ENCODE data around the gene RTEL1.
"Not testable (repeated sequence)": the region's sequence is repeated elsewhere in the genome, so short reads cannot be mapped to it uniquely, and the experiment has no call there.

The RTEL1 gene

DNA sequence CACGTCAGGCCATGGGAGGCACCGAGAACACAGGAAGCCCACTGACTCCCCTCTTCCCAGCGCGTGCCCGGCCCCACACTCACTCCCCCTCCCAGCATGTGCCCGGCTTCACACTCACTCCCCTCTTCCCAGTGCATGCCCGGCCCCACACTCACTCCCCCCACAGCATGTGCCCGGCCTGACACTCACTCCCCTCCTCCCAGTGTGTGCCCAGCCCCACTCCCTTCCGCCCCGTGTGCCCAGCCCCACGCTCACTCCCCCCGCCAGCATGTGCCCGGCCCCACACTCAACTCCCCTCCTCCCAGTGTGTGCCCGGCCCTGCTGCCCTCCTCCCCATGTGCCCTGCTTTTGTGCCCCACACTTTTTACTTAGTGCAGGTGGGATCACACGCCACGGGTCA is 9.7 kb downstream of the RTEL1 start:
- DNase-seq (ENCODE audit: low spot score): no peak

DNA sequence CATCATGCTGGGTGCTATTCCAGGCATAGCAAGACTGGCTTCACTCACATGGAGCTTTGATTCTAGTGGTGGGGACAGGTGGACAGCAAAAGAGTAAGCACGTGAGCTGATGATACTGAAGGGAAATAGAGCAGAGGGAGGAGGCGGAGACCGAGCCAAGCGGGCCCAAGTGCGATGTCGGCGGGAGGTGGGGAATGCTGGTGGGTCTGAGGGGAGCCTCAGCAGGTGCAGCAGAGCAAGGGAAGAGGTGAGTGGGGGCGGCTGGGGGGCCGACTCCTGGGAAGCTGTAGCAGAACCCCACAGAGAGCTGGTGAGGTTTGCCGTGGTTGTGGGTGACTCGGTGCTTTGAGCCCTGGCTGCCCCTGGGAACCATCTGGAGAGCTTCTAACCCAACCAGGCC is 10.2 kb downstream of the RTEL1 start:
- no peak for DNase-seq (ENCODE audit: low spot score)

DNA sequence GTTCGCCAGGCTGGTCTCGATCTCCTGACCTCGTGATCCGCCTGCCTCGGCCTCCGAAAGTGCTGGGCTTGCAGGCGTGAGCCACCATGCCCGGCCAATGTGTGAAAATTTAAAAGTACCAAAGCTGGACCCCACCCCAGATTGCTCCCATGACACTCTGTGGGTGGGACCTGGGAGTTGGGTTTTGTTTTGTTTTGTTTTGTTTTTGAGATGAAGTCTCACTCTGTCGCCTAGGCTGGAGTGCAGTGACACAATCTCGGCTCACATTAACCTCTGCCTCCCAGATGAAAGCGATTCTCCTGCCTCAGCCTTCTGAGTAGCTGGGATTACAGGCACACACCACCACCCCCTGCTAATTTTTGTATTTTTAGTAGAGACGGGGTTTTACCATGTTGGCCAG is 13.6 kb downstream of the RTEL1 start:
- DNase-seq (ENCODE audit: low spot score): not testable (repeated sequence)

DNA sequence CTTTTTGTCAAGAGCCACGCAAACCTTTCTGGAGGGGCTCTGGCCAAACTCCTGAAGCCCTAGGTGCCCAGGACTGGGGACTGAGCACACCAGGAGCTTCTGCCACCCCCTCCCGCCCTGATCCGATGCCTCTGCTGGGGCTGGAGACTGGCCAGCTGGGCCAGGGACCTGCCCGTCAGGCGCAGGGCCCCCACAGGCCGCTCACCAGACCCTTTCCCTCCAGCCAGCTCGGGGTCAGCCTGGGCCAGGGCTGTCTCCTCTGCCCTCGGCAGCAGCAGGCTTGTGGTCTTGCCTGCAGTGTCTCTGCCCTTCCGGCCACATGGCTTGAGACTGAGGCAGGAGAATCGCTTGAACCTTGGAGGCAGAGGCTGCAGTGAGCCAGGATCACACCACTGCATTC is 14.6 kb downstream of the RTEL1 start:
- DNase-seq (ENCODE audit: low spot score): no peak

DNA sequence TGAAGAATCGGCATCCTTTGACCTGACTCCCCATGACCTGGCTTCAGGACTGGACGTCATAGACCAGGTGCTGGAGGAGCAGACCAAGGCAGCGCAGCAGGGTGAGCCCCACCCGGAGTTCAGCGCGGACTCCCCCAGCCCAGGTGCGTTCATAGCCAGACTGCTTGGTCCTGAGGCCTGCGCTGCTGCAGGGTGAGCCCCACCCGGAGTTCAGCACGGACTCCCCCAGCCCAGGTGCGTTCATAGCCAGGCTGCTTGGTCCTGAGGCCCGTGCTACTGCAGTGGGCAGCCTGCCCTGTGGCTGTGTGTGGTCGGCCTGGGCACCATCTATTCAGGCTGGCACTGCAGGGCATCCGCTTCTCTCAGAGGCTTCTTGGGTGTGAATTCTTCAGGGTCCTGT is 15.8 kb downstream of the RTEL1 start:
- DNase-seq (ENCODE audit: low spot score): no peak

DNA sequence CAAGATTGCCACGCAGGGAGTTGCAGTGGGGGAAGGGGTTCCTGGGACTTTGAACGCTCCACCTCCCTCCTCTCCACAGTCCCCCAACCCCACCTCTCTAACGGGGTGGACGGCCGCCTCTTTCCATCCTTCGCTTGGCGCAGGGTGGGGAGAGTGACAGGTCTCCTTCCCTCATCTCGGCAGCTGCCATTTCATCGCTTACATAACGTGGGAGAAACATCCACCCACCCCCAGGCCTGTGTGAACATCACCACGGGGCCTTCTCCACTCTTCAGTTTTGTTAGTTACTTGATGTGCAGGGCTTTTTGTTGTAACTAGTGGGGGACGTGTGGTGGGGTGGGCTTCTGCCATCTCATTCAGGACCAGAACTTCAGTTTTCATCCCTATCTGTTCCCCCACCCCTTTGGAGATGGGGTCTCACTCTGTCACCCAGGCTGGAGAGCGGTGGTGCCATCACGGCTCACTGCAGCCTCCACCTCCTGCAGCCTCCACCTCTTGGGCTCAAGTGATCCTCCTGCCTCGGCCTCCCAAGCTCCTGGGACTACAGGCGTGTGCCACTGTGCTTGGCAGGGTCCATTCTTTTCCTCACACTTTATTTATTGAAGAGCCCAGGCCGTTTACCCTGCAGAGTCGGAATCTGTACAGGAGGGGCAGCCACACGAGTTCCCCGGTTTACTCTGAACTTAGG is 17.7 kb downstream of the RTEL1 start:
- DNase-seq (ENCODE audit: low spot score): no peak

DNA sequence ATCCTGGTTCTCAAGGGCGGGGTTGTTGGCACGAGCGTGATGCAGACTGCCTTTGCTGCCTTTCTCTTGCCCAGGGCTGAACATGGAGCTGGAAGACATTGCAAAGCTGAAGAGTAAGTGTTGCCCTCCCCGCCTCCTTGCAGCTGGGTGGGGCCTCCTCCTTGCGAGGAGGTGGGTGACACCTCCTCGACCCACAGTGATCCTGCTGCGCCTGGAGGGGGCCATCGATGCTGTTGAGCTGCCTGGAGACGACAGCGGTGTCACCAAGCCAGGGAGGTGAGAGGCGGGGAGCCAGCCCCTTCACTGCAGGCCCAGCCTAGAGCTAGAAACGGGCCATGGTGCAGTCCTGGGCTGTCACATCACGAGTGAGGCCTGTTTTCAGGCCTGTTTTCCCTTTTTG is 20.0 kb downstream of the RTEL1 start:
- no peak for DNase-seq (ENCODE audit: low spot score)

DNA sequence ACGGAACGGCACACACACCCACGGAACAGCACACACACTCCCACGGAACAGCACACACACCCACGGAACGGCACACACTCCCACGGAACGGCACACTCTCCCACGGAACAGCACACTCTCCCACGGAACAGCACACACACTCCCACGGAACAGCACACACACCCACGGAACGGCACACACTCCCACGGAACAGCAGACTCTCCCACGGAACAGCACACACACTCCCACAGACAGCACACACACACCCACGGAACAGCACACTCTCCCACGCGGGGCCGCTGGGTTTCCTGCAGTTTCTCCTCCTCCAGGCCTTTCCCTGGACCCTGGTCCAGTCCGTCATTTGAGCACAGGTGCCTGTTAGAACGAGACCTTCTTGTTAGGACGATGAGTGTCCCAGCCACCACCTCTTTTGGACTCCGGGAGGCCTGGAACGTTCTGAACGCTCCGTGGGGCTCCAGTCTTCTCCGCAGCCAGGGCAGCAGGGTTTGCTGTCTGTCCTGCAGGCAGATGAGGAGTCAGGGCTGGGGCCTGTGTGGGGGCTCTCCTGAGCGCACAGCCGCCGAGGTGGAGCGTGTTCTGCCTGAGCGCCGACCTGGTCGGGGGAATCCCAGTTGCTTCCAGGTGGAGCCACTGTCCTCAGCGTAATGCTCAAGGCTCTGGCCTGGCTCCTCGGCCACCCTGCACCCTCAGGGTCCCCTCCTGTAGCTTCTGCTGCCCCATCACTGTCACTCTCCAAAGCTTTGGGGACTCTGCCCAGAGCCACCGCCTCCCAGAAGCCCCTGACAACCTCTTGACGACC is 20.8 kb downstream of the RTEL1 start:
- DNase-seq (ENCODE audit: low spot score): no peak

DNA sequence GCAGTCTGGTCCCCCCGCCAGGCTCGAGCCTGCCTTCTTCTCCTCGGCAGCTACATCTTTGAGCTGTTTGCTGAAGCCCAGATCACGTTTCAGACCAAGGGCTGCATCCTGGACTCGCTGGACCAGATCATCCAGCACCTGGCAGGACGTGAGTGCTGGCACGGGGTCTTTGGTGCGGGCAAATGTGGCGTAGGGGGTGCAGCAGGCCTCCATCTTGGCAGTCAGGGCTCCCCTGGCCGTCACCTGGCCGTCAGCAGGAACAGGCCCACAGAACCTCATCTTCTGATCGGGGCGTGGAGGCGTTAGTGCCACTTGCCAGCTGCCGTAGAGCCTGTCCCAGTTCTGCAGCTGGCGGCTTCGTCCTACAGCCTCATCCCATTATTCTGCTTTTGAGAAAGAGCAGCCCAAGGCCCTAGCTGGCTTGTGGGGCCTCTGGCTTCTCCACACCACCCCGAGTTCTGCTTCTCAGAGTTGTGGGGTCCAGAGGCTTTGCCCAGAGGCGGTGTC is 21.7 kb downstream of the RTEL1 start:
- no peak for DNase-seq (ENCODE audit: low spot score)

DNA sequence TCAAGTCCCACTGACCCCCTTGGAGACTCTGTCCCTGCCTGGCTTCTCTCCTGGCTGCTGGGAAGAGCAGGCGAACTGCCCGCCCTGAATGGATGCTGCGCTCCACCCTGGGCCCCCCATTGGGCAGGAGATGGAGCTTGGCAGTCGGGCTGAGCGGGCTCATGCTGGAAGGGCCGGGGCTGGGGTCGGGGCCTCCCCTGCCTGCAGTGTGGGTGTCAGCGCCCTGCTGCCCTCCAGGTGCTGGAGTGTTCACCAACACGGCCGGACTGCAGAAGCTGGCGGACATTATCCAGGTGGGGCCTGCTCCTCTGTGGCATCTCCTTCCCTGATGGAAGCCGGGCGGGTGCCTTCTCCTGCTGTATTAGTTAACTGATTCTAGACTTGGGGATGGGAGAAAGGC is 22.3 kb downstream of the RTEL1 start:
- DNase-seq (ENCODE audit: low spot score): no peak

DNA sequence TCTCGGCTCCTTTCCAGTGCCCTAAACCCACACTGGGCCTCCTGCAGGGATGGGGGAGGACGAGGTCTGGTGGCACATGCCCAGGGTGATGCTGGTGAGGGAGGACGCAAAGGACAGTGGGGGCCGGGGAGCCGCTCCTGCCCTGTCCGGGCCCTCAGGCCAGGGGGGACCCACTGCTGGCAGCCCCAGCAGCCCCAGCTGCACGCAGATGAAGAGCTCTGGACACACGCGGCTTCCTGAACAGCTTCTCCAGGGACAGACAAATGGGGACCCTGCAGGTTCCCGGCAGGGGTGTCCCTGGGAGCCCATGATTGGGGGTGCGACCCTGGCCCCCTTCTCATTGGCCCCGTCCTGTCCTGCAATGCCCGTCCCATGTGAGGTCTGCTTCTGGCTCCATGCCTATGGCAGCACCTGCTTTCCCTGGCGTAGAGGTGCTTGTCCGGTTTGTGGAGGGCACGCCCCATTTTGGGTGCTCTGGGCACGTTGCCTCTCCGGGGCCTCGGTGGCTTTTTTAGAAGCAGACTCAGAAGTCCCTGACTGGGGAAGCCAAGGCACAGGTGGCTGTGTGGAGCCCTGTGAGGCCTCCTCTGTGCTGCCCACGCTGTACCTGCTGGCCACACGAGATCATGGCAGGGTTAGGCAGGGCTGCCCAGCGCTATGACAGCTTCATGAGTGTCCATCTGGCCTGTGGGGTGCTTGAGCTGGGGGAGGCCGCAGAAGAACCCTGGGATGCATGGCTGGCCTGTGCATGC is 22.9 kb downstream of the RTEL1 start:
- no peak for DNase-seq (ENCODE audit: low spot score)

DNA sequence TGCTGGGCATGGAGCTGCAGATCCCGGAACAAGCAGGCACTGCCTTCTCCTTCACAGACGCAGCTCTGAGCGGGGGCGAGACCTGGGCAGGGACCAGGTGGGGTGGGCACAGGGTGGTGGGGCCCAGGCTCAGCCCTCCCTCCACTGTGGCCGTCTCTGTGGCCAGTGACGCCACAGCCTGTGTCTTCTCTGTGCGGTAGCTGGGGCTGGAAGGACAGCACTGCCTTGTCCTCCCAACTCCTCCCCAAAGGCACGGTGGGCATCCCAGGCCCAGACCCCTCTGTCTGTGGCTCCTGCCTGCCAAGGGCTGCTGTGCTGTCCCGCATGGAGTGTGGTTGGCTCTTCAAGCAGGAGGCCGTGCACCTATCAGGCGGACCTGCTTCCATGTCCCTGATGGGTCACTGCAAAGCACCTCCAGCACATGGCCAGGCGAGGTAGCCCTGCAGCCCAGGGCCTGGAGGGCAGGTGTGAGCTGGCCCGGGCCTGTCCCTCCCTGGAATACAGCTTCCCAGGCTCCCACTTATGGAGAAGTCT is 23.6 kb downstream of the RTEL1 start:
- DNase-seq (ENCODE audit: low spot score): no peak

DNA sequence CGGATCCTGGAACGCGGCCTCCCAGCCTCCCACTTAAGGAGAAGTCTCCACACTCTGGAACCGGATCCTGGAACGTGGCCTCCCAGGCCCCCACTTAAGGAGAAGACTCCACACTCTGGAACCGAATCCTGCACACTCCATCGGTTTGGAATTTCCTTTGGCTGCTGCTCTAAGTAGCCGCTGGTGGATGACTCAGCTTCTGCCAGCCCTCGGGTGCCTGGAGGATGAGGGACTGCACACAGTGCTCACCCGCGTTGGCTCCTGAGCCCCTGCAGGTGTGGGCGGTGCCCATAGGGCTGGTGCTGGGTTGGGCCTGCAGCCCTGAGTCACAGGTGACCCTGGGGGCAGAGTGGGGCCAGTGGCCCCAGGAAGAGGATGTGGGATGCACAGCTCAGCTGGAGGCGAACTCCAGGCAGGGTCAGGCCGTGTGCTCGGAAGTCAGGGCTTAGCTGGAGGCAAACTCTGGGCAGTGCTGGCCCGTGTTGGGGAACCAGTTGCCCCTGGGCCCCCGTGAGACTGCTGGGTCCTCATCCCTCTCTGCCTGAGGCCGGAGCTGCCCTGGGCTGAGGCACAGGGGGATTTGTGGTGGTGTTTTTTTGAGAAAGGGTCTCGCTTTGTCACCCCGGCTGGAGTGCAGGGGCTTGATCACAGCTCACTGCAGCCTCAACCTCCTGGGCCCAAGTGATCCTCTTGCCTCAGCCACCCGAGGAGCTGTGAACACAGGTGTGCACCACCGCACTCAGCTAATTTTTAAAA is 24.4 kb downstream of the RTEL1 start:
- DNase-seq (ENCODE audit: low spot score): no peak

DNA sequence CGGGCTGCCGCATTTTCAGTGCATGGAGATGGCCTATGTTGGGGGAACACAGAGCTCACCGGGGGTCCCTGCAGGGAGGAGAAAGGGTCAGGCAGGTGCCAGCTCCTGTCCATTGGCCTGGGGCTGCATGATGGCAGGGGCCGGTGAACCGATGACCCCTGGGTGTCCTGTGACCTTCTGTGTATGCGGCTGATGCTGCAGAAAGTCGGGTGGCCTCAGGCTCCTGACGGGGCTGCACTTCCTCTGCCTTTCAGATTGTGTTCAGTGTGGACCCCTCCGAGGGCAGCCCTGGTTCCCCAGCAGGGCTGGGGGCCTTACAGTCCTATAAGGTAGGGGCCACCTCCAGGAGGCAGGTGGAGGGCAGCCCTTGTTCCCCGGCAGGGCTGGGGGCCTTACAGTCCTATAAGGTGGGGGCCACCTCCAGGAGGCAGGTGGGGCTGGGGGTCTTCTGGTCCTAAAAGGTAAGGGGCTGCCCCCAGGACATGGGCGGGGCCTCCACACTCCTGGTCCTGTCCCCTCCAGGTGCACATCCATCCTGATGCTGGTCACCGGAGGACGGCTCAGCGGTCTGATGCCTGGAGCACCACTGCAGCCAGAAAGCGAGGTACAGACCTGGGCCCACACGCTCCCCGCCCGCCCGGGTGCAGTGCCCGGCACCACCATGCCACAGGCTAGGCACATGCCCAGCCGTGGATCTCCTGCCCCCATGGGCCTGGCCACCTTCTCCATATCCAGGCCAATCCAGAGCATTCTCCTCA is 27.3 kb downstream of the RTEL1 start:
- no peak for DNase-seq (ENCODE audit: low spot score)

DNA sequence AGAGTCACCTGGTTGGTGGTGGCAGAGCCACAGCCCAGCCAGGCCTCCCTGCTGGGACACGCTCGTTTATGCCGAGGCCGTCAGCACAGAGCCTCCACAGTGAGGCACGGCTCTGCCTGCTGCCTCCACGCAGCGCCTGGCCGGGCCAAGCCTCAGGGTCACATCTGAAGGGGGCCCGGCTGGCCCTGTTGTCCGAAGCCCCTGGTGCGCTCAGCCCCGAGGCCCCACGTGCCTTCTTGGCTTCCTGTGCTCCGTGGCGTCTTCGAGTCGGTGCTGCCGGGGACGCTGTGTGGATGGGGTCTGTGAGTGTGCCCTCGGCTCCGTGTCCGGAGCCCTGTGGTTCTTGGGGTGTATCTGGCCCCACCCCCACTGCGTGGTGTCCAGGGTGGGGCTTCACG is 28.0 kb downstream of the RTEL1 start:
- no peak for DNase-seq (ENCODE audit: low spot score)

DNA sequence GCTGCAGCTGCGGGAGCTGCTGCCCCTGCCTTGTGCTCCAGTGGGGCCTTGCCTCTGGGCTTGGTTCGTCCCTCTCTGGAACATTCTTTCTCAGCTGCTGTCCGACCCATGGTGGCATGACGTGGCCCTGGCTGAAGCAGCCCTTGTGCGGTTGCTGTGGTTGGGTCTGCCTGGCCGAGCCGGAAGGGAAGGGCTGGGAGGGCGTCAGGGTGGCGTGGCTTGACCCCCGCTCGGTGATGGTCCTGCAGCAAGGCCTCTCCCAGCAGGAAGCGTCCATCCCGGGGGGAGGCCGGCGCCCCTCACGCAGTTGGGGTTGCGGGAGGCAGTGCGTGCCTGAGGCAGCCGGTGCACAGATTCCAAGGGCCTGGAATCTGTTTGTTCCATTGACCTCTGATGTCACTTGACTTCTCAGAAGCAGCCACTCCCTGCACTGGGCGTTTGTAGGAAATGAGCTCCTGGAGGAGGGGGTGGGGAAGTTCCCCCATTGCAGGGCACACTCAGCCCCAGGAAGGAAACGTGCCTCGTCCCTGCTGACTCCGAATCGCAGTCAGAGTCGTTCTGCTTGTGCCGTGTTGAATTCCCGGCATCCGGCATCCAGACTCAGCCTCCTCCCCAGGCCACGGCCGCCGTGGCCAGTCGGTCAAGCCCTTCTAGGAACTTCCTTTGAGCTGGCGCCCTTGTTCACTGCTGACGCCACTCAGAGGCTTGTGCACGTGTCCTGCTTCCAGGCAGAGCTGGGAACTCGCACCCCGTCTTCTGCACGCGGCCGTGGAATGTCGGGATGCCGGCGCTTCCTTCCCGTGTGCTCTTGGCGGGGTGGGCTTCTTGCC is 28.6 kb downstream of the RTEL1 start:
- no peak for DNase-seq (ENCODE audit: low spot score)

DNA sequence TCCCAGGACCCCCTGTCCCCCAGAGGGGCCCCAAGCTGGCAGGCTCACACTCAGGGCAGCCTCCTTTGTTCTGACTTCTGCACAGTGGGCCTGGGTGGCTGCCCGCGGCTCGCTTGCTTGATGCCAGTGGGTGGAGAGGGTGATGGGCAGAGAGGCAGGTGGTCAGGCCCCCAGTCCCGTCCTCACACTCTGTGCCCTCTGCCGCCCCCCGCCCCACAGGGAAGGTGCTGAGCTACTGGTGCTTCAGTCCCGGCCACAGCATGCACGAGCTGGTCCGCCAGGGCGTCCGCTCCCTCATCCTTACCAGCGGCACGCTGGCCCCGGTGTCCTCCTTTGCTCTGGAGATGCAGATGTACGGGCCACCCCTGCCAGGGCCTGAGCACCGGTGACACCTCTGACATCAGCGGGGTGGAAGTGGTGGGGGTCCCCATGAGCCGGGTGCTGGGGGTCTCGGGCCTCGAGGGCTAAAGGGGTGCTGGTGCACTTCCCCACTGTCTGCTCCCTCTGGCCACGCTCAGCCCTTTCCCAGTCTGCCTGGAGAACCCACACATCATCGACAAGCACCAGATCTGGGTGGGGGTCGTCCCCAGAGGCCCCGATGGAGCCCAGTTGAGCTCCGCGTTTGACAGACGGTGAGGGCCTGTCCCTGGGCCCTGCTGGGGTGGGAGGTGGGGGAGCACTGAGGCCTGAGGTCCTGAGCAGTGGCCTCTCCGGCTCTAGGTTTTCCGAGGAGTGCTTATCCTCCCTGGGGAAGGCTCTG is 29.5 kb downstream of the RTEL1 start:
- no peak for DNase-seq (ENCODE audit: low spot score)

DNA sequence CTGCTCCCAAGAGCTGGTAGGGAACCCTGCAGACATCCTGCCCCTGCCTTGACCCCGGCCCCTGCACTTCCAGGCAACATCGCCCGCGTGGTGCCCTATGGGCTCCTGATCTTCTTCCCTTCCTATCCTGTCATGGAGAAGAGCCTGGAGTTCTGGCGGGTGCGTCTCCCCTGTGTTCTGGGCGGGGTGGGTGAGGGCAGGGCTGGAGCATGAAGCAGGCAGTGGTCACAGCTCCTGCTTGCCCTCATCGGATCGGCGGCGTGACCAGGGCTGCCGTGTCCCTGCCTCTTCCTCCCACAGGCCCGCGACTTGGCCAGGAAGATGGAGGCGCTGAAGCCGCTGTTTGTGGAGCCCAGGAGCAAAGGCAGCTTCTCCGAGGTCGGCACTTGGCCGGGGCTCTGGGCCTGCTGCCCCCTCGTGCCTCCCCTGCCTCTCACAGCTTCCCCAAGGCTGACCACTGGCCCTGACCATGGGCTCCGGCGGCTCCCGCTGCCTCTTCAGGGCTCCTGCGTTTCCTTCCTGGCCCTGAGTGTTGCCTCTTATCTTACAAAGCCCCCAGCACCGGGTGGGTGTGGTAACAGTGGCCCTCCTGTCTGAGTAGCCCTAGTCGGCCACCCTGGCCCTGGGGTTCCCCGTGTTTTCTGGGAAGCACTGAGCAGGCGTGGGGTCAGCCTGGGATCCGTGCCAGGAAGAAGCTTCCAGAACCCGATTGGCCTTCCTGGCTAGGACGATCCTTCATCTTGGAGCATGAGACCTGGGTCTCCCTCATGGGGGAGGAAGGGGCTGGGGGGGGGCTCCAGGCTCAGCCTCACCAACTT is 30.3 kb downstream of the RTEL1 start:
- DNase-seq (ENCODE audit: low spot score): no peak

All from activated CD4-positive, alpha-beta T cell treated with anti-CD3 and anti-CD28 coated beads, Interleukin-2, Interleukin-4, amounts not matched to agents 100 ng/mL and 50 ng/mL, durations not matched to agents 16 hours and 8 hours (primary cell).